PC-9 (cell line): ENCODE measurements around the gene KPNA4. TPM values are rescaled to one million over a fixed set of nuclear protein-coding genes. Genes with fewer than 3 reads are reported as not detected.
"Not testable (repeated sequence)": the region's sequence is repeated elsewhere in the genome, so short reads cannot be mapped to it uniquely, and the experiment has no call there.

Source experiments
- BruUV-seq: library from RNA; stranded (reverse); fragments of 400-500 nt; replicated peaks from 2 replicates; lab custom pipeline; 2021; lab: Mats Ljungman, UMichigan
- CTCF ChIA-PET: fragments of 300-600 bp; sonication (Branson Sonifier 250); formaldehyde crosslinking; loops from one replicate; lab custom pipeline; 2022; ENCODE audit warnings: antibody characterized with exemption; lab: Charles Lee
- POLR2A ChIA-PET: fragments of 300-600 bp; sonication (Branson Sonifier 250); formaldehyde crosslinking; loops from one replicate; lab custom pipeline; 2022; ENCODE audit warnings: antibody characterized with exemption; ENCODE audit not compliant: unreplicated experiment; lab: Charles Lee
- DNase-seq, 2 experiments: peaks; one replicate each; pipeline versions ENCODE4 v3.0.0 to v3.0.0-alpha.2; 2015 to 2022; ENCODE audit warnings: mixed read lengths in 1 of 2
- H2AFZ ChIP-seq: fragments of 200-600 bp; sonication (generic); 2 replicates; pipeline ENCODE4 v1.8.1; 2017; ENCODE audit warnings: antibody characterized with exemption
- H3F3A ChIP-seq: fragments of 200-600 bp; sonication (generic); 2 replicates; pipeline ENCODE4 v1.8.1; 2017; ENCODE audit warnings: antibody characterized with exemption, mild to moderate bottlenecking, low read depth; ENCODE audit not compliant: insufficient read depth
- H3K27ac ChIP-seq: fragments of 200-600 bp; sonication (generic); 2 replicates; pipeline ENCODE4 v1.6.1; 2016; ENCODE audit warnings: mixed run types
- H3K27me3 ChIP-seq: fragments of 200-600 bp; sonication (generic); 2 replicates; pipeline ENCODE4 v1.6.1; 2016; ENCODE audit warnings: low read depth, mixed run types; ENCODE audit not compliant: insufficient read depth
- H3K36me3 ChIP-seq: fragments of 200-600 bp; sonication (generic); 2 replicates; pipeline ENCODE4 v1.6.1; 2016; ENCODE audit warnings: low read depth, mixed run types
- H3K4me1 ChIP-seq: fragments of 200-600 bp; sonication (generic); replicated peaks from 2 replicates; pipeline ENCODE4 v1.6.1; 2016; ENCODE audit warnings: mixed run types; ENCODE audit not compliant: insufficient read depth
- H3K4me2 ChIP-seq: fragments of 200-600 bp; sonication (generic); 2 replicates; pipeline ENCODE4 v1.6.1; 2017; ENCODE audit warnings: mixed run types
- H3K4me3 ChIP-seq: fragments of 200-600 bp; sonication (generic); 2 replicates; pipeline ENCODE4 v1.6.1; 2016; ENCODE audit warnings: mixed run types
- H3K79me2 ChIP-seq: fragments of 200-600 bp; sonication (generic); 2 replicates; pipeline ENCODE4 v1.6.1; 2017; ENCODE audit warnings: low read depth, mixed run types
- H3K9me2 ChIP-seq: fragments of 200-600 bp; sonication (generic); 2 replicates; pipeline ENCODE4 v1.8.1; 2017; ENCODE audit warnings: mild to moderate bottlenecking; ENCODE audit not compliant: insufficient read depth
- H3K9me3 ChIP-seq: fragments of 200-600 bp; sonication (generic); 2 replicates; pipeline ENCODE4 v1.8.1; 2016; ENCODE audit warnings: low read depth; ENCODE audit not compliant: insufficient read depth
- H4K20me1 ChIP-seq: fragments of 200-600 bp; sonication (generic); 2 replicates; pipeline ENCODE4 v1.8.1; 2017; ENCODE audit not compliant: insufficient read depth
- EZH2 ChIP-seq: fragments of 200-600 bp; sonication (generic); IDR thresholded peaks from 2 replicates; pipeline ENCODE4 v1.8.0; 2017; ENCODE audit warnings: antibody characterized with exemption, low read depth
- intact Hi-C: fragments of 100-400 bp; cut with micrococcal nuclease; formaldehyde crosslinking; loops from one replicate; pipeline ENCODE4 v1.10.0; 2022; ENCODE audit not compliant: unreplicated experiment
- total RNA-seq: library from RNA; stranded (reverse); gene quantifications from 2 replicates; pipeline ENCODE4 v1.2.3, GENCODE V29; 2021
- TF ChIP-seq, protein P1 (sequence below): fragments of 200-600 bp; sonication (generic); conservative IDR thresholded peaks from 2 replicates; pipeline ENCODE4 v1.6.1; 2017; ENCODE audit warnings: mixed run types, antibody characterized with exemption, mild to moderate bottlenecking, moderate library complexity

The KPNA4 gene
- total RNA-seq, 1 experiment from 2014 or later: 61.0 TPM

GRCh38 chr3:160607826-160608225 is 42.5 kb upstream of the KPNA4 start:
- Histone ChIP-seq H3K79me2 (no peaks in the 10 kb centered on the region), H3K27ac (no peak overlapping the region), H3K9me2 (no peaks in the 10 kb centered on the region), H3K9me3 (peaks cover 4% of the 10 kb centered on the region; the same call in 1 of the 2 replicates), H3K4me1 (no peaks in the 10 kb centered on the region), H3K36me3 (no peaks in the 10 kb centered on the region), H3K27me3 (no peaks in the 10 kb centered on the region), H4K20me1 (no peaks in the 10 kb centered on the region), H3F3A (no peaks in the 10 kb centered on the region; the same call in 1 of the 2 replicates), H3K4me2 (no peak overlapping the region), H3K4me3 (no peak overlapping the region), H2AFZ (no peak overlapping the region)
- intact Hi-C loops: no loop called here
- no peak for DNase-seq
- no peak for TF ChIP-seq EZH2
- TF ChIP-seq, protein P1, sequence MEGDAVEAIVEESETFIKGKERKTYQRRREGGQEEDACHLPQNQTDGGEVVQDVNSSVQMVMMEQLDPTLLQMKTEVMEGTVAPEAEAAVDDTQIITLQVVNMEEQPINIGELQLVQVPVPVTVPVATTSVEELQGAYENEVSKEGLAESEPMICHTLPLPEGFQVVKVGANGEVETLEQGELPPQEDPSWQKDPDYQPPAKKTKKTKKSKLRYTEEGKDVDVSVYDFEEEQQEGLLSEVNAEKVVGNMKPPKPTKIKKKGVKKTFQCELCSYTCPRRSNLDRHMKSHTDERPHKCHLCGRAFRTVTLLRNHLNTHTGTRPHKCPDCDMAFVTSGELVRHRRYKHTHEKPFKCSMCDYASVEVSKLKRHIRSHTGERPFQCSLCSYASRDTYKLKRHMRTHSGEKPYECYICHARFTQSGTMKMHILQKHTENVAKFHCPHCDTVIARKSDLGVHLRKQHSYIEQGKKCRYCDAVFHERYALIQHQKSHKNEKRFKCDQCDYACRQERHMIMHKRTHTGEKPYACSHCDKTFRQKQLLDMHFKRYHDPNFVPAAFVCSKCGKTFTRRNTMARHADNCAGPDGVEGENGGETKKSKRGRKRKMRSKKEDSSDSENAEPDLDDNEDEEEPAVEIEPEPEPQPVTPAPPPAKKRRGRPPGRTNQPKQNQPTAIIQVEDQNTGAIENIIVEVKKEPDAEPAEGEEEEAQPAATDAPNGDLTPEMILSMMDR: no peak
- CTCF ChIA-PET: no interaction called here
- POLR2A ChIA-PET: no interaction called here
- no TSS peak for BruUV-seq

- CTCF ChIA-PET: interaction anchor here (0.5 kb wide), 1 partner anchor 17 kb away, joined by 6 read pairs; no protein-coding TSS in a partner anchor
- POLR2A ChIA-PET: no interaction called here
- Histone ChIP-seq H3K9me3 (peaks cover 4% of the 10 kb centered on the region; the same call in 1 of the 2 replicates), H3K4me1 (no peaks in the 10 kb centered on the region), H2AFZ (no peak overlapping the region), H4K20me1 (no peaks in the 10 kb centered on the region), H3K79me2 (no peaks in the 10 kb centered on the region), H3K27ac (no peak overlapping the region), H3K9me2 (no peaks in the 10 kb centered on the region), H3K27me3 (no peaks in the 10 kb centered on the region), H3K4me3 (no peak overlapping the region), H3K4me2 (no peak overlapping the region), H3F3A (no peaks in the 10 kb centered on the region; the same call in 1 of the 2 replicates), H3K36me3 (no peaks in the 10 kb centered on the region)
- intact Hi-C loops: no loop called here
- no TSS peak for BruUV-seq
- no peak for TF ChIP-seq EZH2
- TF ChIP-seq, protein P1: no peak
- no peak for DNase-seq
Measured at GRCh38 chr3:160605315-160605714, 39.9 kb upstream of the KPNA4 start.

DNA sequence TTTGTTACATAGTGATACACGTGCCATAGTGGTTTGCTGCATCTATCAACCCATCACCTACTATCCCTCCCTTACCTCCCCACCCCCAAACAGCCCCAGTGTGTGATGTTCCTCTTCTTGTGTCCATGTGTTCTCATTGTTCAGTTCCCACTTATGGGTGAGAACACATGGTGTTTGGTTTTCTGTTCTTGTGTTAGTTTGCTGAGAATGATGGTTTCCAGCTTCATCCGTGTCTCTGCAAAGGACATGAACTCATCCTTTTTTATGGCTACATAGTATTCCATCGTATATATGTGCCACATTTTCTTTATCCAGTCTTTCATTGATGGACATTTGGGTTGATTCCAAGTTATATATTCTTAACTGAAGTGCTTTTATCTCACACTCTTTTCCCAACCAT is 38.5 kb upstream of the KPNA4 start:
- CTCF ChIA-PET: interaction anchor here (0.6 kb wide), 1 partner anchor 19 kb away, joined by 18 read pairs; no protein-coding TSS in a partner anchor
- H3K4me3 ChIP-seq, intact Hi-C loops, H3K4me1 ChIP-seq, H3K27ac ChIP-seq, H3K9me3 ChIP-seq, H3K36me3 ChIP-seq, H3K79me2 ChIP-seq, H3F3A ChIP-seq, POLR2A ChIA-PET, H3K9me2 ChIP-seq, H3K27me3 ChIP-seq, H3K4me2 ChIP-seq, BruUV-seq, DNase-seq, H2AFZ ChIP-seq, H4K20me1 ChIP-seq: not testable (repeated sequence)

DNA sequence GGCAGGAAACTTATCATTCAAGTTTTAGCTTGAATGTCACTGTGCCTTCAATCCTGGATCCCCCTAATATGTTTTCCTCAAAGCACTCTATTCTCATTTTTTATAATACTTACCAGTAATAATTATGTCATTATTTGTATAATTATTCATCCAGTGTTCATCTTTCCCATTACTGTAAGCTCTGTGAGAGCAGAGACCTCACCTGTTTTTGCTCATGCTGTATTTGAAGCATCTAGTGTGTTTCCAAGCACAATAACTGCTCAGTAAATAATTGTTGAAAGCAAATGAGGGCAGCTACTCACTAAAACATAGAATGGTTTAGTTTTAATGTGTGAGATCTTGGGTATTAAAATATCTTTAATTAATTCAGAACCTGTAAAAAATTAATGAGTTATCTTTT is 36.9 kb upstream of the KPNA4 start:
- H3F3A ChIP-seq: no peaks in the 10 kb centered on the region; the same call in 1 of the 2 replicates
- H3K27ac ChIP-seq: no peak overlapping the region
- DNase-seq: no peak
- no peaks in the 10 kb centered on the region for H3K79me2 ChIP-seq
- no peak overlapping the region for H3K4me3 ChIP-seq
- no TSS peak for BruUV-seq
- no peak for TF ChIP-seq EZH2
- TF ChIP-seq, protein P1: no peak
- no peaks in the 10 kb centered on the region for H3K9me2 ChIP-seq
- POLR2A ChIA-PET: no interaction called here
- H3K4me2 ChIP-seq: no peak overlapping the region
- no peaks in the 10 kb centered on the region for H3K27me3 ChIP-seq
- no peaks in the 10 kb centered on the region for H3K4me1 ChIP-seq
- intact Hi-C loops: no loop called here
- CTCF ChIA-PET: interaction anchor here (0.6 kb wide), 1 partner anchor 13 kb away, joined by 3 read pairs; no protein-coding TSS in a partner anchor
- H3K9me3 ChIP-seq: 0 out of 2 replicates have a peak, but pooled peaks cover 4% of the 10 kb centered on the region
- H4K20me1 ChIP-seq: no peaks in the 10 kb centered on the region
- no peak overlapping the region for H2AFZ ChIP-seq
- no peaks in the 10 kb centered on the region for H3K36me3 ChIP-seq
